Loucy (cell line): ENCODE measurements around the gene SDHA.
"Not testable (repeated sequence)": the region's sequence is repeated elsewhere in the genome, so short reads cannot be mapped to it uniquely, and the experiment has no call there.

Experiments used
- EZH2phosphoT487 ChIP-seq: fragments of 200-600 bp; IDR thresholded peaks from 2 replicates; pipeline ENCODE4 v1.6.1; 2018; ENCODE audit warnings: antibody characterized with exemption, mild to moderate bottlenecking, moderate library complexity, borderline replicate concordance
- TF ChIP-seq, protein P1 (sequence below): fragments of 200-600 bp; sonication (generic); conservative IDR thresholded peaks from 2 replicates; pipeline ENCODE4 v1.5.1; 2014; ENCODE audit warnings: mild to moderate bottlenecking, antibody characterized with exemption, low read length

DNA sequence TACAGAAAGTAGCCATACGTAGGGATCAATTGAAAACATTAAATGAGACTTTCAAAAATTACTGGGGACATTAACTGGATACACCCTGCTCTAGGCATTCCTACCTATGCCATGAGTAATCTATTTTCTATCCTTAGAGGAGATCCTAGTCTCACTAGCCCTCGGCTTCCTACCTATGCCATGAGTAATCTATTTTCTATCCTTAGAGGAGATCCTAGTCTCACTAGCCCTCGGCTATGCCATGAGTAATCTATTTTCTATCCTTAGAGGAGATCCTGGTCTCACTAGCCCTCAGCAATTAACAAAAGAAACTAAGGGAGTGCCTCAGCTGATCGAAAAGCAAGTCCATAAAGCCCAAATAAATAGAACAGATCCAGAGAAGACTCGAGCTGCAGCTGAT lies 27.6 kb downstream of the SDHA start:
- TF ChIP-seq, protein P1, sequence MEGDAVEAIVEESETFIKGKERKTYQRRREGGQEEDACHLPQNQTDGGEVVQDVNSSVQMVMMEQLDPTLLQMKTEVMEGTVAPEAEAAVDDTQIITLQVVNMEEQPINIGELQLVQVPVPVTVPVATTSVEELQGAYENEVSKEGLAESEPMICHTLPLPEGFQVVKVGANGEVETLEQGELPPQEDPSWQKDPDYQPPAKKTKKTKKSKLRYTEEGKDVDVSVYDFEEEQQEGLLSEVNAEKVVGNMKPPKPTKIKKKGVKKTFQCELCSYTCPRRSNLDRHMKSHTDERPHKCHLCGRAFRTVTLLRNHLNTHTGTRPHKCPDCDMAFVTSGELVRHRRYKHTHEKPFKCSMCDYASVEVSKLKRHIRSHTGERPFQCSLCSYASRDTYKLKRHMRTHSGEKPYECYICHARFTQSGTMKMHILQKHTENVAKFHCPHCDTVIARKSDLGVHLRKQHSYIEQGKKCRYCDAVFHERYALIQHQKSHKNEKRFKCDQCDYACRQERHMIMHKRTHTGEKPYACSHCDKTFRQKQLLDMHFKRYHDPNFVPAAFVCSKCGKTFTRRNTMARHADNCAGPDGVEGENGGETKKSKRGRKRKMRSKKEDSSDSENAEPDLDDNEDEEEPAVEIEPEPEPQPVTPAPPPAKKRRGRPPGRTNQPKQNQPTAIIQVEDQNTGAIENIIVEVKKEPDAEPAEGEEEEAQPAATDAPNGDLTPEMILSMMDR = not testable (repeated sequence)
- not testable (repeated sequence) for TF ChIP-seq EZH2phosphoT487
